ENCODE data around the gene SLC35D2. TPM values are rescaled to one million over a fixed set of nuclear protein-coding genes. Genes with fewer than 3 reads are reported as not detected.

SLC35D2 gene
- total RNA-seq, 1 experiment from 2014 or later, result 19.0 TPM

DNA sequence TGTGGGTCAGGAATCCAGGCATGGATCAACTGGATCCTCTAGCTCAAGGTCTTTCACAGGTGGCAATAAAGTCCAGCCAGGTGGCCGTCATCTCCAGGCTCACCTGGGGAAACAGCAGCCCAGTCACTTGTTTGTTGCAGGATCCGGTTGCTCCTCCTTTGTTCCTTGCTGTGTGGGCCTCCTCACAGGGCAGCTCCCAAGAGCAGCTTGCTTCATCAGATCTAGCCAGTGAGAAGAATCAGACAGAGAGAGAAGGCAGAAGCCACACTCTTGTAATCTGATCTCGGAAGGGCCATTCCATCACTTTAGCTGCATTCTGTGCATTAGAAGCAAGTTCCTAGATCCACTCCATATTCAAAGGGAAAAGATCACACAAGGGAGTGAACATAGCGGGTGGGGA, 78.3 kb downstream of the SLC35D2 start:
- DNase-seq, result peak; percentile 37
- Histone ChIP-seq H3K9me3 (ENCODE audit: control insufficient read depth, low read depth, low read length) (no peaks in the 10 kb centered on the region), H3K14ac (ENCODE audit: insufficient read depth, low read length) (0 out of 2 replicates have a peak overlapping the region, but pooled peaks have one; percentile 44)

More for the DNA sequence above, 78.3 kb downstream of the SLC35D2 start:
- TF ChIP-seq, protein P1, sequence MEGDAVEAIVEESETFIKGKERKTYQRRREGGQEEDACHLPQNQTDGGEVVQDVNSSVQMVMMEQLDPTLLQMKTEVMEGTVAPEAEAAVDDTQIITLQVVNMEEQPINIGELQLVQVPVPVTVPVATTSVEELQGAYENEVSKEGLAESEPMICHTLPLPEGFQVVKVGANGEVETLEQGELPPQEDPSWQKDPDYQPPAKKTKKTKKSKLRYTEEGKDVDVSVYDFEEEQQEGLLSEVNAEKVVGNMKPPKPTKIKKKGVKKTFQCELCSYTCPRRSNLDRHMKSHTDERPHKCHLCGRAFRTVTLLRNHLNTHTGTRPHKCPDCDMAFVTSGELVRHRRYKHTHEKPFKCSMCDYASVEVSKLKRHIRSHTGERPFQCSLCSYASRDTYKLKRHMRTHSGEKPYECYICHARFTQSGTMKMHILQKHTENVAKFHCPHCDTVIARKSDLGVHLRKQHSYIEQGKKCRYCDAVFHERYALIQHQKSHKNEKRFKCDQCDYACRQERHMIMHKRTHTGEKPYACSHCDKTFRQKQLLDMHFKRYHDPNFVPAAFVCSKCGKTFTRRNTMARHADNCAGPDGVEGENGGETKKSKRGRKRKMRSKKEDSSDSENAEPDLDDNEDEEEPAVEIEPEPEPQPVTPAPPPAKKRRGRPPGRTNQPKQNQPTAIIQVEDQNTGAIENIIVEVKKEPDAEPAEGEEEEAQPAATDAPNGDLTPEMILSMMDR (conservative IDR thresholded peaks at IDR 0.05), result no peak
- no peak overlapping the region for H2BK15ac ChIP-seq (ENCODE audit: low read depth, low read length)
- H3T11ph ChIP-seq (ENCODE audit: low read length), result no peak overlapping the region
- Mint-ChIP-seq H3K27me3 (ENCODE audit: low read depth) (peaks cover 2% of the 10 kb centered on the region; the same call in 1 of the 2 replicates), H3K9me3 (peaks cover 0 to 6% of the 10 kb centered on the region in 2 experiments; a peak in 2 of 5 replicates), H3K27ac (no peak overlapping the region), H3K4me3 (no peak overlapping the region), H3K36me3 (ENCODE audit: insufficient read depth in 1 of 3, low read depth in 3 of 3) (no peaks in the 10 kb centered on the region), H3K4me1 (peaks cover 9 to 13% of the 10 kb centered on the region in 2 experiments)
- H2BK20ac ChIP-seq (ENCODE audit: low read depth, low read length, poor library complexity, severe bottlenecking), result no peak overlapping the region
- H3K4ac ChIP-seq (ENCODE audit: low read depth, low read length), result no peak overlapping the region
- H2BK5ac ChIP-seq (ENCODE audit: insufficient read length, low read length), result no peak overlapping the region
- H3K4me2 ChIP-seq (ENCODE audit: insufficient read depth, insufficient read length, low read length), result no peak overlapping the region
- H4K8ac ChIP-seq (replicated peaks; ENCODE audit: insufficient read length, low read depth, low read length), result no peak overlapping the region
- no peak overlapping the region for H4K91ac ChIP-seq (ENCODE audit: insufficient read length, low read depth, low read length)
- no peaks in the 10 kb centered on the region for H3K79me1 ChIP-seq (ENCODE audit: insufficient read depth, low read depth, low read length, poor library complexity, severe bottlenecking)
- H3K4me1 ChIP-seq (ENCODE audit: insufficient read depth, low read length), result no peaks in the 10 kb centered on the region
- no peak overlapping the region for H2AFZ ChIP-seq (ENCODE audit: low read length)
- no peak overlapping the region for H3K18ac ChIP-seq (ENCODE audit: insufficient read length, low read depth, low read length)
- H4K20me1 ChIP-seq (ENCODE audit: control insufficient read depth, insufficient read depth, insufficient read length), result no peaks in the 10 kb centered on the region
- no peak overlapping the region for H3K9ac ChIP-seq (ENCODE audit: extremely low read depth, insufficient read length, low read length)
- WGBS (ENCODE audit: extremely low coverage, insufficient read length, low lambda C conversion rate), result no CpG with 5 or more reads among the region's 4 CpGs
- H3K56ac ChIP-seq (ENCODE audit: insufficient read length, low read depth, low read length), result no peak overlapping the region
- no peak overlapping the region for H4K5ac ChIP-seq (ENCODE audit: insufficient read length, low read depth, low read length)
- H2AK5ac ChIP-seq (ENCODE audit: insufficient read length, low read length), result no peak overlapping the region
- no peak overlapping the region for H2BK120ac ChIP-seq (ENCODE audit: low read depth, low read length, poor library complexity, severe bottlenecking)
- no peak overlapping the region for H3K27ac ChIP-seq (ENCODE audit: insufficient read length, low read depth, low read length)
- H3K23me2 ChIP-seq (ENCODE audit: insufficient read length, low read depth, low read length, poor library complexity, severe bottlenecking), result no peaks in the 10 kb centered on the region
- no peaks in the 10 kb centered on the region for H3K79me2 ChIP-seq (ENCODE audit: insufficient read depth, low read length)
- no peak overlapping the region for H2BK12ac ChIP-seq (ENCODE audit: insufficient read length, low read depth, low read length)
- H3K23ac ChIP-seq (ENCODE audit: insufficient read length, low read depth, low read length), result no peak overlapping the region
- no peaks in the 10 kb centered on the region; the same call in 1 of the 2 replicates for H3K27me3 ChIP-seq (ENCODE audit: insufficient read depth, low read length)
